ENCODE measurements around the gene KRTAP4-12.
"Not testable (repeated sequence)": the region's sequence is repeated elsewhere in the genome, so short reads cannot be mapped to it uniquely, and the experiment has no call there.

The KRTAP4-12 gene

GRCh38 chr17:41123292-41123990, 541 bp downstream of the KRTAP4-12 start:
- not testable (repeated sequence) for DNase-seq

- DNase-seq: no peak
Observed at GRCh38 chr17:41121742-41122141, 2.2 kb downstream of the KRTAP4-12 start.

- not testable (repeated sequence) for DNase-seq
Observed at GRCh38 chr17:41119696-41120690, 4.0 kb downstream of the KRTAP4-12 start.

GRCh38 chr17:41118721-41119120, 5.3 kb downstream of the KRTAP4-12 start:
- no peak for DNase-seq

- DNase-seq: not testable (repeated sequence)
Observed at GRCh38 chr17:41117846-41118386, 6.1 kb downstream of the KRTAP4-12 start, which contains the start of gene KRTAP4-11. TSS of gene KRTAP4-11 (minus strand) at chr17:41118373. CDS start at chr17:41118315, 58 bp downstream.

GRCh38 chr17:41116297-41116696, 7.7 kb downstream of the KRTAP4-12 start:
- DNase-seq: no peak

GRCh38 chr17:41111151-41111885, 12.7 kb downstream of the KRTAP4-12 start:
- no peak for DNase-seq

GRCh38 chr17:41108728-41109386, 15.1 kb downstream of the KRTAP4-12 start:
- not testable (repeated sequence) for DNase-seq

- DNase-seq: no peak
Observed at GRCh38 chr17:41107941-41108450, 16.0 kb downstream of the KRTAP4-12 start.

GRCh38 chr17:41105347-41105746, 18.6 kb downstream of the KRTAP4-12 start, which contains the start of gene KRTAP4-9:
TSS of gene KRTAP4-9 (plus strand) at chr17:41105389. CDS start at chr17:41105389, 0 bp downstream.
- DNase-seq: not testable (repeated sequence)

- not testable (repeated sequence) for DNase-seq
Observed at GRCh38 chr17:41104386-41105038, 19.5 kb downstream of the KRTAP4-12 start.

- no peak for DNase-seq
Observed at GRCh38 chr17:41103896-41104295, 20.1 kb downstream of the KRTAP4-12 start.

GRCh38 chr17:41101586-41102259, 22.3 kb downstream of the KRTAP4-12 start, which contains the start of gene KRTAP4-16:
TSS of gene KRTAP4-16 (minus strand) at chr17:41102209. CDS start at chr17:41102209, 0 bp downstream.
- DNase-seq: no peak

GRCh38 chr17:41099682-41100480, 24.1 kb downstream of the KRTAP4-12 start:
- not testable (repeated sequence) for DNase-seq

GRCh38 chr17:41098481-41098880, 25.5 kb downstream of the KRTAP4-12 start:
- DNase-seq: no peak

- DNase-seq: no peak
Observed at GRCh38 chr17:41098042-41098441, 25.9 kb downstream of the KRTAP4-12 start, which contains the start of gene KRTAP4-8. TSS of gene KRTAP4-8 (minus strand) at chr17:41098142. CDS start at chr17:41098084, 58 bp downstream.

- no peak for DNase-seq
Observed at GRCh38 chr17:41096055-41096454, 27.9 kb downstream of the KRTAP4-12 start.

- not testable (repeated sequence) for DNase-seq
Observed at GRCh38 chr17:41088760-41089352, 35.1 kb downstream of the KRTAP4-12 start.

All from NCI-H446 (cell line).